ENCODE measurements around the gene CHCHD1. TPM values are rescaled to one million over a fixed set of nuclear protein-coding genes. Genes with fewer than 3 reads are reported as not detected.

Gene CHCHD1
- total RNA-seq, 2 donors from 2014 or later: 37.6 to 49.3 TPM

GRCh38 chr10:73765066-73765465 is 16.8 kb upstream of the CHCHD1 start:
- Mint-ChIP-seq H3K36me3 (ENCODE audit: low read depth) (peaks cover 84% of the 10 kb centered on the region), H3K27ac (no peak overlapping the region), H3K4me3 (no peak overlapping the region), H3K27me3 (ENCODE audit: insufficient read depth) (no peaks in the 10 kb centered on the region), H3K4me1 (no peaks in the 10 kb centered on the region), H3K9me3 (no peaks in the 10 kb centered on the region)
- Histone ChIP-seq H3K9me3 (ENCODE audit: control insufficient read depth, low read length) (no peaks in the 10 kb centered on the region), H3K27ac (ENCODE audit: low read depth, low read length) (no peak overlapping the region), H3K27me3 (ENCODE audit: control insufficient read depth, insufficient read depth, low read length, poor library complexity, severe bottlenecking) (no peaks in the 10 kb centered on the region), H3K4me1 (ENCODE audit: control insufficient read depth, insufficient read depth, low read length) (no peaks in the 10 kb centered on the region), H3K9ac (ENCODE audit: extremely low read depth, low read length, poor library complexity, severe bottlenecking) (no peak overlapping the region), H3K36me3 (ENCODE audit: control insufficient read depth, insufficient read depth, low read length) (peaks cover 97% of the 10 kb centered on the region), H3K4me3 (ENCODE audit: low read length) (no peak overlapping the region)
- 94 to 100% methylated on average over 5 to 6 of the region's 6 CpGs for WGBS, 2 experiments (ENCODE audit: insufficient coverage in 1 of 2, insufficient read length in 1 of 2)
- DNase-seq: no peak
- no peak for TF ChIP-seq CTCF (conservative IDR thresholded peaks at IDR 0.05)

- H3K9me3 Mint-ChIP-seq: no peaks in the 10 kb centered on the region
- Histone ChIP-seq H3K27ac (ENCODE audit: low read depth, low read length) (no peak overlapping the region), H3K9ac (ENCODE audit: extremely low read depth, low read length, poor library complexity, severe bottlenecking) (no peak overlapping the region), H3K36me3 (ENCODE audit: control insufficient read depth, insufficient read depth, low read length) (peaks cover 76% of the 10 kb centered on the region), H3K9me3 (ENCODE audit: control insufficient read depth, low read length) (no peaks in the 10 kb centered on the region), H3K4me1 (ENCODE audit: control insufficient read depth, insufficient read depth, low read length) (peaks cover 3% of the 10 kb centered on the region), H3K4me3 (ENCODE audit: low read length) (no peak overlapping the region), H3K27me3 (ENCODE audit: control insufficient read depth, insufficient read depth, low read length, poor library complexity, severe bottlenecking) (no peaks in the 10 kb centered on the region)
- H3K4me3 Mint-ChIP-seq: no peak overlapping the region
- peaks cover 15% of the 10 kb centered on the region for H3K4me1 Mint-ChIP-seq
- H3K27ac Mint-ChIP-seq: no peak overlapping the region
- peak; percentile 63 for DNase-seq
- H3K27me3 Mint-ChIP-seq (ENCODE audit: insufficient read depth): no peaks in the 10 kb centered on the region
- peaks cover 63% of the 10 kb centered on the region for H3K36me3 Mint-ChIP-seq (ENCODE audit: low read depth)
- 90 to 91% methylated on average over 7 to 11 of the region's 11 CpGs for WGBS, 2 experiments (ENCODE audit: insufficient coverage in 1 of 2, insufficient read length in 1 of 2)
- peak; percentile 46 for TF ChIP-seq CTCF (conservative IDR thresholded peaks at IDR 0.05)
Measured at GRCh38 chr10:73768881-73769280, 13.0 kb upstream of the CHCHD1 start.

GRCh38 chr10:73769396-73769795 is 12.5 kb upstream of the CHCHD1 start:
- H3K27me3 ChIP-seq (ENCODE audit: control insufficient read depth, insufficient read depth, low read length, poor library complexity, severe bottlenecking): no peaks in the 10 kb centered on the region
- no peaks in the 10 kb centered on the region for H3K9me3 ChIP-seq (ENCODE audit: control insufficient read depth, low read length)
- Mint-ChIP-seq H3K4me3 (no peak overlapping the region), H3K27ac (no peak overlapping the region), H3K27me3 (ENCODE audit: insufficient read depth) (no peaks in the 10 kb centered on the region), H3K36me3 (ENCODE audit: low read depth) (peaks cover 60% of the 10 kb centered on the region), H3K4me1 (peaks cover 19% of the 10 kb centered on the region), H3K9me3 (no peaks in the 10 kb centered on the region)
- no peak overlapping the region for H3K27ac ChIP-seq (ENCODE audit: low read depth, low read length)
- H3K9ac ChIP-seq (ENCODE audit: extremely low read depth, low read length, poor library complexity, severe bottlenecking): no peak overlapping the region
- 99 to 100% methylated on average over 2 to 5 of the region's 5 CpGs for WGBS, 2 experiments (ENCODE audit: insufficient coverage in 1 of 2, insufficient read length in 1 of 2)
- H3K36me3 ChIP-seq (ENCODE audit: control insufficient read depth, insufficient read depth, low read length): peaks cover 71% of the 10 kb centered on the region
- DNase-seq: no peak
- H3K4me3 ChIP-seq (ENCODE audit: low read length): no peak overlapping the region
- peaks cover 3% of the 10 kb centered on the region for H3K4me1 ChIP-seq (ENCODE audit: control insufficient read depth, insufficient read depth, low read length)
- no peak for TF ChIP-seq CTCF (conservative IDR thresholded peaks at IDR 0.05)

Measured in endodermal cell (in vitro differentiated cells).